Epithelial cell of esophagus (primary cell): ENCODE measurements around the gene CACNA1A.

Source experiments
- DNase-seq: peaks from one replicate; pipeline ENCODE4 v3.0.0; 2010; ENCODE audit warnings: low read depth
- H3K4me3 ChIP-seq: 2 replicates; pipeline ENCODE4 v1.5.1; 2011; ENCODE audit warnings: mild to moderate bottlenecking, low read length, control low read depth
- TF ChIP-seq, protein P1 (sequence below): IDR thresholded peaks from 2 replicates; pipeline ENCODE4 v1.5.1; 2011; ENCODE audit warnings: low read depth, mild to moderate bottlenecking, low read length, control low read depth, inconsistent platforms; ENCODE audit not compliant: insufficient read depth; ENCODE audit errors: missing control alignments

CACNA1A gene

GRCh38 chr19:13211426-13212308 is 294.6 kb downstream of the CACNA1A start:
- no peak for DNase-seq
- TF ChIP-seq, protein P1, sequence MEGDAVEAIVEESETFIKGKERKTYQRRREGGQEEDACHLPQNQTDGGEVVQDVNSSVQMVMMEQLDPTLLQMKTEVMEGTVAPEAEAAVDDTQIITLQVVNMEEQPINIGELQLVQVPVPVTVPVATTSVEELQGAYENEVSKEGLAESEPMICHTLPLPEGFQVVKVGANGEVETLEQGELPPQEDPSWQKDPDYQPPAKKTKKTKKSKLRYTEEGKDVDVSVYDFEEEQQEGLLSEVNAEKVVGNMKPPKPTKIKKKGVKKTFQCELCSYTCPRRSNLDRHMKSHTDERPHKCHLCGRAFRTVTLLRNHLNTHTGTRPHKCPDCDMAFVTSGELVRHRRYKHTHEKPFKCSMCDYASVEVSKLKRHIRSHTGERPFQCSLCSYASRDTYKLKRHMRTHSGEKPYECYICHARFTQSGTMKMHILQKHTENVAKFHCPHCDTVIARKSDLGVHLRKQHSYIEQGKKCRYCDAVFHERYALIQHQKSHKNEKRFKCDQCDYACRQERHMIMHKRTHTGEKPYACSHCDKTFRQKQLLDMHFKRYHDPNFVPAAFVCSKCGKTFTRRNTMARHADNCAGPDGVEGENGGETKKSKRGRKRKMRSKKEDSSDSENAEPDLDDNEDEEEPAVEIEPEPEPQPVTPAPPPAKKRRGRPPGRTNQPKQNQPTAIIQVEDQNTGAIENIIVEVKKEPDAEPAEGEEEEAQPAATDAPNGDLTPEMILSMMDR, result no peak
- H3K4me3 ChIP-seq, result no peak overlapping the region

GRCh38 chr19:13210941-13211340 is 295.3 kb downstream of the CACNA1A start:
- TF ChIP-seq, protein P1, result no peak
- no peak for DNase-seq
- no peak overlapping the region for H3K4me3 ChIP-seq

GRCh38 chr19:13210339-13210775 is 295.9 kb downstream of the CACNA1A start:
- DNase-seq, result no peak
- TF ChIP-seq, protein P1, result no peak
- no peak overlapping the region for H3K4me3 ChIP-seq

- TF ChIP-seq, protein P1, result no peak
- DNase-seq, result no peak
- no peak overlapping the region for H3K4me3 ChIP-seq
Measured at GRCh38 chr19:13209484-13210338, 296.6 kb downstream of the CACNA1A start.

DNA sequence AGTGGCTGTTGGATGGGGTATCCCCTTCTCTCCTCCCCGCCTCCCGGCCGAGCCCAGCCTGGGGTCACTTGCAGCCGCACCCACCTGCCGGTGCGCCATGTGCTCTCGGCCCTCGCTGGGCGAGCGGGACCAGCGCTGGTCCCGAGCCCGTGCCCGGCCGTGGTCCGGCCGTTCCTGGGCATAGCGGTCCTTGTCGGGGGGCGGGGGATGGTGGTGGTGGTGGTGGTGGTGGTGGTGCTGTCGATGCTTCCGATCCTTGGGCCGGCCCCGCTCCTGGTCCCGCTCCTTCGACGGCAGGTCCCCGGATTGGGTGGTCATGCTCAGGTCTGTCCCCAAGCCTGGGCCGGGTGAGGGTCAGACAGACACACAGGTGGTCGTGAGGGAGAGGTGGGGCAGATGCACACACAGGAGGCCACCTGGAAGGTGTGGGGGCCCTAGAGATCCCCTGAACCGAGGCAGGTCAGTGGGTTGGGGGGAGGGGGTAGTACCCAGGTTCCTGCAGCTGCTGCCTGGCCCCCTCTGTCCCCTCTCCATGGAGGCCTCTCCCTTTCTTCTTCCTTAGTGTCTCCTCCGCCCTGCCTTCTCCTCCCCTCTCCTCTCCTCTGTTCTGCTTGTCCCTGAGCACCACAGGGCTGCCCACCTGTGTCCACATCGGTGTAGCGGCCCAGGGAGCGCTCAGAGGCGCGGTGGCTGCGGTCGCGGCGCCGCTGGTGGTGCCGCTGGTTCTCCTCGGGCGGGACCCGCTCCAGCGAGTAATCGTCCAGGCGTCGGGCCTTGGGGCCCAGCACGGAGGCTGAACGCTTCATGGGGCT is 297.4 kb downstream of the CACNA1A start:
- TF ChIP-seq, protein P1, result no peak
- no peak for DNase-seq
- no peak overlapping the region for H3K4me3 ChIP-seq

GRCh38 chr19:13207846-13208671 is 298.2 kb downstream of the CACNA1A start:
- no peak for DNase-seq
- TF ChIP-seq, protein P1, result no peak

More at GRCh38 chr19:13207846-13208671, 298.2 kb downstream of the CACNA1A start:
- H3K4me3 ChIP-seq, result no peak overlapping the region
